ENCODE data around the gene SART3.

DNA sequence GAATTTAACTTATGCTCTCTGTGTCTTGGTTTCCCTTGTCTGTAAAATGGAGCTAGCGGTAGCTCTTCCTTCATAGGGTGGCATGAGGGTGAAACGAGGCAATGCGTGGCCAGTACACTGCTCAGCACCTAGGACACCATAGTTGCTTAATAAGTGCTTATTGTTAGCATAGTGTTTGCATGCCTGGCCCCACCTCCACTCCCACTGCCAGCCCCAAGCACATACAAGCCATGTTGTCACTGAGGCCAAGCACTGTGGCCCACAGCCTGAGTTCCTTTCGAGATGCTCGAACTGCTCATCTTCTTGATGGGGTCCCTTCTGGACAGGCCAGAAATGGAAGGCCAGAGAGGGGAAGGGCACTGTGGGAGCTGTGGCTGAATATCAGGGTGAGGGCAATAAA is 45.1 kb downstream of the SART3 start:
- TF ChIP-seq, protein P1, sequence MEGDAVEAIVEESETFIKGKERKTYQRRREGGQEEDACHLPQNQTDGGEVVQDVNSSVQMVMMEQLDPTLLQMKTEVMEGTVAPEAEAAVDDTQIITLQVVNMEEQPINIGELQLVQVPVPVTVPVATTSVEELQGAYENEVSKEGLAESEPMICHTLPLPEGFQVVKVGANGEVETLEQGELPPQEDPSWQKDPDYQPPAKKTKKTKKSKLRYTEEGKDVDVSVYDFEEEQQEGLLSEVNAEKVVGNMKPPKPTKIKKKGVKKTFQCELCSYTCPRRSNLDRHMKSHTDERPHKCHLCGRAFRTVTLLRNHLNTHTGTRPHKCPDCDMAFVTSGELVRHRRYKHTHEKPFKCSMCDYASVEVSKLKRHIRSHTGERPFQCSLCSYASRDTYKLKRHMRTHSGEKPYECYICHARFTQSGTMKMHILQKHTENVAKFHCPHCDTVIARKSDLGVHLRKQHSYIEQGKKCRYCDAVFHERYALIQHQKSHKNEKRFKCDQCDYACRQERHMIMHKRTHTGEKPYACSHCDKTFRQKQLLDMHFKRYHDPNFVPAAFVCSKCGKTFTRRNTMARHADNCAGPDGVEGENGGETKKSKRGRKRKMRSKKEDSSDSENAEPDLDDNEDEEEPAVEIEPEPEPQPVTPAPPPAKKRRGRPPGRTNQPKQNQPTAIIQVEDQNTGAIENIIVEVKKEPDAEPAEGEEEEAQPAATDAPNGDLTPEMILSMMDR (IDR thresholded peaks at IDR 0.05) = no peak
- TF ChIP-seq POLR2A (IDR thresholded peaks at IDR 0.05) = no peak
- TF ChIP-seq POLR2AphosphoS5 (IDR thresholded peaks at IDR 0.05) = no peak
